AG04449 (cell line): ENCODE measurements around the gene CCDC116.

Experiments used
- CTCF ChIA-PET: fragments of 350-600 bp; formaldehyde crosslinking; extraction: SDS; loops from one replicate; lab custom pipeline; 2021; ENCODE audit warnings: antibody characterized with exemption; lab: Yijun Ruan, JAX
- POLR2A ChIA-PET: fragments of 400-600, 350-600 bp; formaldehyde crosslinking; extraction: SDS; loops from one replicate; lab custom pipeline; 2020; ENCODE audit warnings: antibody characterized with exemption, inconsistent platforms; lab: Yijun Ruan, JAX
- DNase-seq: peaks from one replicate; pipeline ENCODE4 v3.0.0-alpha.2; 2010; ENCODE audit warnings: low read depth, low spot score
- H3K4me3 ChIP-seq: 2 replicates; pipeline ENCODE4 v1.5.1; 2011; ENCODE audit warnings: low read depth, mild to moderate bottlenecking, control low read depth, low read length
- CTCF ChIP-seq: IDR thresholded peaks from one replicate; pipeline ENCODE4 v1.5.1; 2011; ENCODE audit warnings: mild to moderate bottlenecking, moderate library complexity, low read length, control low read depth, inconsistent platforms; ENCODE audit not compliant: insufficient read depth; ENCODE audit errors: missing control alignments

CCDC116 gene

DNA sequence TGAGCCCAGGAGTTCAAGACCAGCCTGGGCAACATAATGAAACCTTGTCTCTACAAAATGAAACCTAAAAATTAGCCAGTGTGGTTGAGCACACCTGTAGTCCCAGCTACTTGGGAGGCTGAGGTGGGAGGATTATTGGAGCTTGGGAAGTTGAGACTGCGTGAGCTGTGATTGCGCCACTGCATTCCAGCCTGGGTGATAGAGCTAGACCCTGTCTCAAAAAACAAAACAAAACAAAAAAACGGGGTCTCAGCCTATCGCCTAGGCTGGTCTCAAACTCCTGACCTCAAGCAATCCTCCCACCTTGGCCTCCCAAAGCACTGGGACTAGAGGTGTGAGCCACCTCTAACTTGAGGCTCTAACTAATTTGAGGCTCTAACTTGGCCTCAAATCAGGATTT, 46.8 kb downstream of the CCDC116 start:
- no peak for TF ChIP-seq CTCF
- CTCF ChIA-PET: no interaction called here
- no peak for DNase-seq
- POLR2A ChIA-PET: no interaction called here
- no peak overlapping the region for H3K4me3 ChIP-seq

DNA sequence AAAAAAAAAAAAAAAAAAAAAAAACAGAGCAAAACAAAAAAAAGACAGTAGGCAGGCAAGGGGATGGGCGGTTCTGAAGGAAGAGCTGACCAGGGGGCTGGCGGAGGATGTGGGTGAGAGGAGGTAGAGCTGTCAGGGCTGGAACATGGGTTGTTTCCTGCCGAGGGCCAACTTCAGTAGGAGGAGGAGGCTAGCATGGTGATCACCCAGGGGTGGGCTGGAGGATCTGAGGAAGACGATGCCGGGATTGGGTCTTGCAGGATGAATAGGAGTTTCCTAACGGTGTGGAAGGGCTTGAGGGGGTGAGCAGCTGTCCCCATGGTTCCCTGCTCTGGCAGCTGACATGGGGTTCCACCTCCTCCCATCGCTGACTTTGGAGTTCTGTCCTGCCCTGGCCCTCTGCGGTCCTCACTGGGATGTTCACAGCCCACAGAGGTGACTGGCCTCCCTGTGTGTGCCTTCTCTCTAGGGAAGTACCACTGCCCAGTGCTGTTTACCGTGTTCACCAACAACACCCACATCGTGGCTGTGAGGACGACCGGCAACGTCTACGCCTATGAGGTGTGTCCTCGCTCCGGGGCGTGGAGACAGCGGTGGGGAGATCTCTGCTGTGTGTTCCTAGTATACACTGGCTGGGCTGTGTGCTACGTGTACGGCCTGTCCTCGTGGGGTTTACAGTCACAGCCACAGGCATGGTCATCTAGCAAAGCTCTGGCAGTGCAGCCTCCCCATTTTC, 48.4 kb downstream of the CCDC116 start:
- DNase-seq: no peak
- CTCF ChIA-PET: no interaction called here
- POLR2A ChIA-PET: no interaction called here
- no peak overlapping the region for H3K4me3 ChIP-seq
- TF ChIP-seq CTCF: no peak

- TF ChIP-seq CTCF: no peak
- POLR2A ChIA-PET: interaction anchor here (0.6 kb wide), 1 partner anchor 17 kb away, joined by 3 read pairs; no protein-coding TSS in a partner anchor
- H3K4me3 ChIP-seq: no peak overlapping the region
- CTCF ChIA-PET: no interaction called here
- DNase-seq: no peak
Observed at GRCh38 chr22:21681566-21682370, 49.2 kb downstream of the CCDC116 start.

GRCh38 chr22:21682385-21683175, 50.0 kb downstream of the CCDC116 start:
- ChIA-PET POLR2A (interaction anchor here (0.6 kb wide), 1 partner anchor 16 kb away, joined by 3 read pairs; no protein-coding TSS in a partner anchor), CTCF (no interaction called here)
- H3K4me3 ChIP-seq: no peak overlapping the region
- DNase-seq: no peak
- TF ChIP-seq CTCF: no peak

DNA sequence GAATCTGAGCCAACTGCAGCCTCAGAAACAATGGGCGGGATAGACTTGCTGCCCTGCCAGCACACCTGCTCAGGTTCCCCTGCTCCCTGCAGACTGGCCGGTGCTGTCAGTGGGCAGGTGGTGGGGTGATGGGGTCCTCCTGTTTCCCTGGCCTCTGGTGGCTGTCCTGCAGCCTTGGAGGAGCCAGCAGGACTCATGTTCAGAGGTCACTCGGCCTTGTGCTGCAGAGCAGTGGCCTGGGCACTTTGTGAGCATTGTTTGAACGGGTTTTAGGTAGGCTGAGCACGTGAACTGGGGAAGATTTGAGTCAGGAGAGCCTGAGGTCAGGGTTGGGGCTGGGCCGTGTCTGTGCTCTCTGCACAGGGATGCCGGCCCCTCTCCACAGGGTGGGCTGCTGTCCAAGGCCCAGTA, 50.8 kb downstream of the CCDC116 start:
- CTCF ChIA-PET: no interaction called here
- no peak overlapping the region for H3K4me3 ChIP-seq
- no peak for DNase-seq
- no peak for TF ChIP-seq CTCF
- POLR2A ChIA-PET: no interaction called here
